HPDE6-E6E7 (cell line): ENCODE results near the gene NCOR2.
A peak's percentile ranks its signal among the peaks of the same experiment; 100 is the strongest.

ENCODE experiments used
- DNase-seq: peaks from one replicate; pipeline ENCODE4 v3.0.0; 2011; ENCODE audit warnings: missing footprints; ENCODE audit errors: extremely low spot score

NCOR2 gene

DNA sequence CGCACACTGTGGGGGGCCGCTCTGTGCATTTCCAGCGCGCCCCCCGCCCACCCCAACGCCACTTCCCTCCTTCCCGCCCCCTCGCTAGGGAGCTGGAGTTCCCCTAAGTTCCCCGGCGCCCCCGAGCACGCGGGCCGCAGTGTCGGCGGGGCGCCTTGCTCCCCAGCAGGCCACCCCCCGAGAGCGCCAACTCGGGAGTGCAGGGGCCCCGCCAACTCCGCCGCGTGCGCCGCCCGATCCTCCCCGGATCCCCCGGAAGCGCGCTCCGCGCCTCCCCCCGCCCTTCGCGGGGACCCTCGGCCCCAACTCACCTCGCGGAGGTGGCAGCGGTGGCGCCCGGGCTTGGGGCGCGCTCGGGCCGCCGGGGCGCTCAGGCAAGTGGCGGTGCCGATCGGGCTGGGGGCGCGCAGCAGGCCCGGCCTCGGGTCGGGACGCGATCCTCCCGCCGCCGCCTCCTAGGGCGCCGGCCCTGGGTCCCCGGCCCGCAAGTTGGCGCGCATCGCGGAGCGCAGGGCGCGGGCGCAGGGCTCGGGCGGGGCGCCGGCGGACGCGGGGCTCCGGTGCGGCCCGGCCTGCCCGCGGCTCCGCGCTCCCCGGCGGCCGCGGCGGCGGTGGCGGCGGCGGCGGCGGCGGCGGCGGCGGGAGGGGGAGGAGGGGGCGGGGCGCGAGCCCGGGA lies at the start of gene NCOR2:
Gene NCOR2 (minus strand): TSS at position 616 of the 676 bp plus-strand sequence. CDS start 72,361 bp downstream, outside the sequence.
- no peak for DNase-seq

DNA sequence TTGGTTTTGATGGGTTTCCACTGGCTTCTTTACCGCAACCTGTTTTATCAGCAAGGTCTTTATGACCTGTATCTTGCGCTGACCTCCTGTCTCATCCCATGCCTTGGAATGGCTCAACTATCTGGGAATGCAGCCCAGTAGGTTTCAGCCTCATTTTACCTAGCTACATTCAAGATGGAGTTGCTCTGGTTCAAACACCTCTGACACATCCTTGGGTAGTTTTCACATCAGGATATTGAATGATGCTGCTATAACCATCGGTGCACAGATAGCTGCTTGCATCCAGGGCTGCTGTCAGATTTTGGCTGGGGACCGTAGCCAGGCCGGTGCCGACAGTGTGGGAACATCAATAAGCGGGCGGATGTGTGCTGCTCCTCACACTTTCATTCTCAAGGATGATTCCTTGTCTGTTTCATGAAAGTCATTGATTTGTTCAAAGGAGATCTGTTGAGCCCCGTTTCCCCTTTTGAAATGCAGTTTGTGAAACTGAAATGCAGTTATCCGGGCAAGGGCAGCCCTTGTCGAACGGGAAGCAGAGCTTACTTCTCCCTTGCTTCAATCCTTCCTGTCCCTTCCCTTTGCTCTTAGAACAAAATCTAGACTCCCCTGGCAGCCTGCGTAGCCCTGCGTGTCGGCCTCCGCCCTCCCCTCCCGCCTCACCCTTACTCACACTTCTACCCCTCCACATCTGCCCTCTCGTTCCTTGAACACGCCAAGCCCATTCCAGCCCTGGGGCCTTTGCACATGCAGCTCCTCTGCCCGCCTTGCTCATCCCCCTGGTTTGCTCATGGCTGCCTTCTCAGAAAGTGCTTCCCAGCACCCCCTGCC lies 49.2 kb upstream of the NCOR2 start:
- no peak for DNase-seq

DNA sequence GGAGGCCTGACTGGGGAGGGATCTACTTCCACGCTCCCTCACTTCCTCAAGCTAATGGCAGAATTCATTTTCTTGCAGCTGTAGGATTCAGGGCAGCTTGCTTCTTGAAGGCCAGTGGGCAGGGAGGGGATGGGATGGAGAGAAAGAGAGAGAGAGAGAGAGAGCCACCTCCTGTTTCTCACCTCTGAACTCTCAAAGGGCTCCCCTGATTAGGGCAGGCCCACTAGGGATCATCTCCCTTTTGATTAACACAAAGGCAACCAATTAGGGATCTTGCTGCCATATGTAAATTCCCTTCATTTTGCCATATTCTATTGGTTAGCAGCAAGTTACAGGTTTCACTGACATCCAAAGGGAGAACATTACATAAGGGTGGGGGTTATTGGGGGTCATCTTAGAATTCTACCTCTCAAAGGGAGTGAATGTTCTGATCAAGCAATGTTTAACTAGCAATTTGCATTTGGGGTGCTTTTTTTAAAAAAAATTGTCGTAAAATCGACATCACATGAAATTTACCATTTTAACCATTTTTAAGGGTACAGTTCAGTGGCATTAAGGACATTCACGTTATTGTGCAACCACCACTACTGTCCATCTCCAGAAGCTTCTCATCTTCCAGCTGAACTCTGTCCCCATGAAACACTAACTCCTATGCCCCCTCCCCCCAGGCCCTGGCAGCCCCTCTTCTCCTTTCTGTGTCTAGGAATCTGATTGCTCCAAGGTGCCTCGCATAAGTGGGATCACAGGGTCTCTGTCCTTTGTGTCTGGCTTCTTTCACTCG lies 47.3 kb upstream of the NCOR2 start:
- DNase-seq, result no peak

DNA sequence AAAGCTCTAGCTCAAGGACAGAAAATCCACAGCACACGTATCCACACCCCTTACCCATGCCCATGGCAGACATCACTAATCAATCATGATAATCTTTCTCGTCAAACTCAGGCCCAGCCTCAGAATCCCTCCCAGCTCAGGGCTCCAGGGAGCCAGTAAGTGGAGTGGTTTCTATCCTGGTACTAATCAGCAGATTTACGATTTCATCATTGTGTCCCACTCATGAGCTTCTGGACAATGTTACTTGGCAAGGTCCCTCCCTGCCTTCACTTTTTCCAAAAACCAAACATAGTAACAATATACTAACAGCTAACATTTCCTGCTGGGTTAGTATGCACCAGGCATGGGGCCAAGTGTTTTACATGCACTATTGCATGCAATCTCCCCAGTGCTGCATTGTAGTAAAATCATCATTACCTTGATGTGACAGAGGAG lies 45.8 kb upstream of the NCOR2 start:
- no peak for DNase-seq

DNA sequence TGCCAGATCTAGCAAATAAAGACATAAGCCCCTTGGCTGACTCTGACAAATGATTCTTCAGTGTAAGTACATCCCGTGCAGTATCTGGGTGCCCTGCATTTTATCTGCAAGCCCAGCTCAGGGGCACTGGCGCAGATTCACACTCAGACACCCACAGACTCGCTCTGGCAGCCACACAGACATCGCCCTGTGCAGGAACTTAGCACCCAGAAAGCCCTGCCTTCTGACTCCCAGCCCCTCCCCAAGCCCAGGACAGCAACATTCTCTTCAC lies 44.9 kb upstream of the NCOR2 start:
- DNase-seq, result no peak

DNA sequence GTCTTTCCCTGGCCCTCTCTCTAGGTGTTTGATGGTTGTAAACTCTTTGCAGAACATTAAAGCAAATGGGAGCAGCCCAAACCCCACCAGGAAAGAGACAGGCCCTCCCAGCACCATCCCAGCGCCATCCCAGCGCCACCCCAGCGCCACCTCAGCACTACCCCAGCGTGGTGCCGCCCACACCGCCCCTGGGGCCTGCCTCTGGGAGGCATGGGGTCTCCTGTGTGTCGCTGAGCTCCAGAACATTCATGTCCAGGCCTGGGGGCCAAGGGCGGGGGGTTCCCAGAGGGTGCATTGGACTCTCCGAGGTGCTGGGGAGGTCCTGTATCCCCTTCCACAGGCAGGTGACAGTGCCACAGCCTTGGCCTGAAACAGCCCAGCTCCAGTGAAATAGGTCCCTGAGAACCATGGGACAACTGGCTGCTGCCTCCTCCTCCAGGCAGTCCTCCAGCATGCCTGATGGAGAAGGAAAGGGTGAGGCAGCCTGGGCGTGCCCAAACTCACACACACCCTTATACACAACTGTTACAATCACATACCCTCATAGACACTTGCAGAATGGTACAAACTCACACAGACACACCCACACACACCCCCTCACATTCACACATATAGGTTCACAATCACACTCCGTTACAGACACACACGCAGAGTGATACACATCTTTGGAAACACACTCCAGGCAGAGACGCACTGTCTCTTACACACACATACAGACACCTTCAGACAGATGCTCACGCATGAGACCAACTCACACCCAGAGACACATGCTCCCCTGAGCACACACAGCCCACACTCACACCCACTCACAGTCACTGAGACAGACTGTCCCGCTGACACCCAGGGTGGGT lies 44.4 kb upstream of the NCOR2 start:
- no peak for DNase-seq

DNA sequence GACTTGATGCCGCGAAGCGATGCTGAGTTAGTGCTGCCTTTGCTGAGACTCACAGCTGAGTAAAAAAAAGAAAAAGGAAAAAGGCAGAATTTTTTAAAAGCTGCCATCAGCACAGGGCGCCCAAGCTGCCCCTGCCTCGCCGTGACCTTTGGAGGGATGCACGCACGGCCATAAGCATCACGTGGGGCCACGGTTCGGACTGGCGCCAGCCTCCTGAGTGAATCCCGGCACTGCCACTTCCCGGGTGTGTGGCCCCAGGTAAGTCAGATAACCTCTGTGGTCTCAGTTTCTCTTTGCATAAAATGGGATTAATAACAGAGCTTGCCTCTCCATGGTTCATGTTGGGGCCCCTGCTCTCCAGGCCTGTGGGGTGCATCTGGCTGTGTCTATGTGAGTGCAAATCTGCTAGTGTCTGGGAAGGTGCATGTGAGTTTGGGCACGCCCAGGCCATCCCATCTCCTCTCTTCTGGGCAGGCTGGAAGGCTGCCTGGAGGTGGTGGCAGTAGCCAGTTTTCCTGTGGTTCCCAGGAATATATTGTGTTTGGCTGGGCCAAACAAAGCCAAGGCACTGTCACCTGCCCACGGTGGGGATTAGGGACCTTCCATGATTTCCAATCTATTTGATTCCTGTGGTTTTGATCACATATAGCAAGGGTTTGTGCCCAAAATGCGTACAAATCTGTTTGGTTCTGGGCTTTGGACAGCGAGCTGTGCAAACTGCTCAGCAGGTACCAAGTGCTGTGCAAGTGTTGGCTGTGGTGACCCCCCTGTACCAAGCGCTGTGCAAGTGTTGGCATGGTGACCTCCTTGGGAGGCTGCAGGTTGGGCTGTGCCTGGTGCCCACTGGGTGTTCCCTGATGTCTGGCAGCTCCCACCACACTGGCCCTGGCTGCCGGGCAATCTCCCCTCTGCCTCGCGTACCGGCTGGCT lies 43.5 kb upstream of the NCOR2 start:
- no peak for DNase-seq

DNA sequence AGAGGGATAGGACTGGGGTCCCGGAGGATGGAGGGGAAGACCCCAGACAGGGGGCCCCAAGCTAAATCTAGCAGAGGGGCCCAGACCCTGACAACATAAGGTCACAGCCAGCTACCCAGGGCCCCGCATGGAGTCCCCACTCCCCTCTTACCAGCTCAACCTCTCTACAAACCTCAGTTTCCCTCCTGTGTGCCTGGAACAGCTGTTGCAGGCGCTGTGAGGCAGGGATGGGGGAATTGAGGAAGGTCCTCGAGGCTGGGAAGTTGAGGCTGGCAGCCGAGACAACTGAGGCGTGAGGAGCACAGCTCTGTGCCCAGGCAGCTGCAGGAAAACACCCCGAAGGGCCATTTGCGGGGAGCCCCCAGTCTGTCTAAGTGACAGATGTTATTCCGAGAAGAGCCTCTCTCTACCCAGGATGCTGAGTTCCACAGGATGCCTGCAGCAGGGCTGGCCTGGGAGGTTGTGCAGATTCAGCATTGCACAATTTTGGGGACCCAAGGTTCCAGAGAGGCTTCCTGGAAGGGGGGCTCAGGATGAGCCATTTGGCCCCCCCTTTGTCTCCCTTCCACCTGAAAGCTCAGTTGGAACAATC lies 42.7 kb upstream of the NCOR2 start:
- DNase-seq, result no peak

DNA sequence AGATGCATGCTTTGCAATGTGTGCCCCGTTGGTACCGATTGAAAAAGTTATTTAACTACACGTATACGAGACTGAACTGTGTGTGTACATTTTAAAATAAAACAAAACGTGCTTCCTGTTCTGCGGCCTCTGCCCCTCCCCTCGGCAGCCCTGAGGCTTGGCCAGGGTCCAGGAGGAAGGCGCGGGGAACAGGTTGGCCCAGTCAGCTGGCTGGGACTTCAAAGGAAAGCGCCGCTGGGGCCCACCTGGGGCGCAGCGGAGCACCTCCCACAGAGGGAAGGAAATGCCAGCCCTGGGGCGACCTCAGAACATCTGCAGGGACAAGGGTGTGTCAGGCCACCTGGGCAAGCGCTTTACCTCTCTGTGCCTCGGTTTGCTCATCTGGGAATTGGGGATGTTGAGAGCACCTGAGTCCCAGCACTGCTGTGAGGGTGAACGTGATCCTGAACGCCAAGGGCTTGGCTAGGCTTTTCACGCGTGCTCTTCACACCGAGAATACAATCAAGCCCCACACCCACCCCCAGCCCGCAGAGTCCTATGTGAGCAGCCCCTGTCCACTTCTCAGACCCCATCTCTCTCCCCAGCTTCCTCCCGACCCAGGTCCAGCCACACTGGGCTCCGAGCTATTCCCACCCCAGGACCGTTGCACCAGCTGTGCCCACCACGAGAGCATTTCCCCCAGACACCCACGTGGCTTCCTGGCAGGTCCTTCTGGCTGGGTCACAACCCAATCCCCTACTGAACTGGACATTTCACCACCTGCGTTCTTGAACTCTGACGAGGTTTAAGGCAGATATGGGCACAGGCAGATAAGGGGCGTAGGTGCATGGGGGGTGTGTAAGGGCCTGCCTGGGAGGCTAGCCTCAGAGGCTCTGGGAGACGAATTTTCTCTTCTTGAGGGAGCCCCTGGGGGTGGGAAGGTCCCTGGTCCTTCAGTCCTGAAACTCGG lies 41.9 kb upstream of the NCOR2 start:
- DNase-seq, result peak; percentile 86

DNA sequence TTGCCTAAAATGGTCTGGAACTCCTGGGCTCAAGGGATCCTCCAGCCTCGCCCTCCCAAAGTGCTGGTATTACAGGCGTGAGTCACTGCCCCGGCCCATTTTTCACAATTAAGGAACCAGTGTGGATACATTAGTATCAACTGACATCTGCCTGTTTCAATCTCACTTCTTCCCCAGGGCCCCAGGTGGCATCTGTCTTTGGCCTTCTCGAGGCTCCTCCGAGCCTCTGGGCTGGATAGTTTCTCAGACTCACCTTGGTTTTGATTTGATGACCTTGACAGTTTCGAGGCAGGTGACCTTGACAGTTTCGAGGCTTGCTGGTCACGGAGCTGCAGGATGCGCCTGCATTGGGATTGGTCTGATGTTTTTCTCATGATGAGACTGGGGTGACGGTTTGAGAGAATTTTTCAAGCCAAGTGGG lies 41.0 kb upstream of the NCOR2 start:
- no peak for DNase-seq

DNA sequence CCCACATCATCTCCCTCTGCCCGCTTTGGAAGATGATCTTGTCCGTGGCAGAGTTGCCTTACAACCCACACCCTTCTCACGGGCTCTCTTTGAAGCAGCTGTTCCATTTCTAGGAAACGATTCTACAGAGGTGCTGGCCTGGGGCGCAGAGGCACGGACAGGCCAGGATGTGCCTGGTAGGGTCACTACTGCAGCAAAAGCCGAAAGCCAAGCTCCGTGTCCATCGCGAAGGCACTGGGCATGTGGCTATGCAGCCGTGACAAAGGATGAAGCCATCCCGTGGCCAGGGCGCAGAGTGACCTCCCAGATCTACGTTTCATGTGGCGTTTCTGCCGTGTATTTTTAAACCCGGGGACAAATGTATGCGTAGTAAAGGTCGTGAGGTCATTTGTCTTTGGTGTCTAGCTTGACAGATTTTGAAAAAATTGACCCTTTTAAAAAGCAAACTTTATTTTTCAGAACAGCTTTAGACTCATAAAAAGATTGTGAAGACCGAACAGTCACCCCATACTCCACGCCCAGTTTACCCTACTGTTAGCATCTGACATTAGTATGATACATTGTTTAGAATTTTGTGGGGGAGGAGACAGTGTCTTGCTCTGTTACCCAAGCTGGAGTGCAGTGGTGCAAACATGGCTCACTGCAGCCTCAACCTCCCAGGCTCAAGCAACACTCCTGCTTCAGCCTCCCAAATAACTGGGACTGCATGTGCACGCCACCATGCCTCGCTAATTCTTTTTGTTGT lies 40.4 kb upstream of the NCOR2 start:
- DNase-seq, result no peak

DNA sequence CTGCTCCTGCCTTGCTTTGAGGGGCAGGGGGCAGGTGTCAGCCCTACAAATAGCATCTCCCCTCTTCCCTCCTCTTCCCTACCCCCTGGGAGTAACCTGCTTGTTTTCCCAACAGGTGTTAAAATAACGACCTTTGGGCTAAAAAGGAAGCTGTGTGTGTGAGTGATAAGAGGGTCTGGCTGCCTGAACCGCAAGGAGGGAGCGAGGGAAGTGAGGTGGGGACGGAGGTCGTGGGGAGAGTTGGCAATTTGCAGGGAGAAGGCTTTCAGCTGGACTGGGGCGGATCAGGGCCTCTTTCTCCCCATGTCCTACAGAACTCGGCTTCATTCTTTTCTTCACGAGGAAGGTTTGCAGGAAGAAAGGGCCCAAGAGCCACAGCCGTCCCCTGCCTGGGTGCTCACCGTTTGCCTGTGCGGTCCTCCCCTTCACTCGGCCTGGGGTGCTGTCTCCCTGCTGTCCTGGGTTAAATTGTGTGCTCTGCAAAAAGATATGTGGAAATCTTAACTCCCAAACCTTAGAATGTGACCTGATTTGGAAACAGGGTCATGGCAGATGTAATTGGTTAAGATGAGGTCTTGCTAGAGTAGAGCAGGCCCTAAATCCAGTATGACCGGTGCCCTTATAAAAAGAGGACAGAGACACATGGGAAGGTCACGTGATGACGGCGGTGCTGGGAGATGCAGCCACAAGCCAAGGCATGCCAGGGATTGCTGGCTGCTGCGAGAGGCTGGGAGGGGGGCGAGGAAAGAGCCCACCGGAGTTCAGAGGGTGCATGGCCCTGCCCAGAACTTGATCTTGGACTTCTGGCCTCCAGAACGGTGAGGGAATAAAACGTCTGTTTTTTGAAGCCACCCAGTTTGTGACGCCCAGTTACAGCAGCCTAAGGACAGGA lies 38.7 kb upstream of the NCOR2 start:
- DNase-seq, result no peak

DNA sequence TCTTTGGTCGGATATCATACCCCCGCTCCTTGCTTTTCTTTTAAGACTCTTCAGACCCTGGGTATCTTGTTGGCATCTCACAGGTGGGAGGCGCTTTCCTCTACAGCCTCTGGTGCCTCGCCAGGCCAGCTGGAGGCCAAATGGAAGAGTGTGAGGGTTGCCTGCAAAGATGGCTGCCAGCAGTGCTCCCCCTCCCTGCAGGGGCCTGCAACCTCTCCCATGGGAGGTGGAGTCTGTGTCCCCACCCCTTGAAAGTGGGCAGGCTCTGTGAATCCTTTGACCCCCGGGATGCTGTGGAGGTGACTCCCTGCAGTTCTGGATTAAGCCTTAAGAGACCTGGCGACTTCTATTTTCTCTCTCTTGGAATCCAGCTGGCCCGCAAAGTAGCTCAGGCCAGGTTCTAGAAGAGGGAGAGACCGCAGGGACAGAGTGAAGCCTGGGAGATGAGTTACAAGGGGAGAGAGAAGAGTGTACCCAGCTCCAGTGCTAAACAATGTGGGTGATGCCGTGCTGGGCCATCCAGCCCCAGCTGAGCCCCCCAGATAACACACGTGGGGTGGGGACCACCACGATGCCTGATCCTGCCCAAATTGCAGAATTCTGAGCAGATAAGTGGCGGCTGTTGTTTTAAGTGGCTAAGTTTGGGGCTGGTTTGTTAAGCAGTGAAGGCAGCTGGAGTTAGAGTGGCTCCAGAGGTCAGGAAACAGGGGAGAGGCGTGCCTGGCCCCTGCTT lies 37.9 kb upstream of the NCOR2 start:
- DNase-seq, result no peak

DNA sequence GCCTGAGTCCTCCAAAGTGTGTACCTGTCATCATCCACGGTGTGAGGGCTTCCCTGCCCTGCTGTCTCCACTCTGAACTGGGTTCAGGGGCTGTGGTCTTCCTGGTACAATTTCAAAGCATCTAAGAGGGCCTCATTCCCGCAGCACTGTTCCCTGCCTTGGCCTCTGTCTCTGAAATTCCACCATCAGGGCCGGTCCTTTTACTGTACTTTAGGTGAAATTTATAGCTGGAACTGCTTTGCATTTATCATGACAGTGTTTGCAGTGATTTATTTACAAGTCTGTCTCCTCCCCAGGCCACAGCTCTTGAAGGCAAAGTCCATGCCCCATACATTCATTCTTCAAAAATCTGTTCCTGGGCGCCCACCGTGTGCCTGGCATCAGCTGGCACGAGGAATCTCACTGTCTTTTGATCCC lies 36.9 kb upstream of the NCOR2 start:
- DNase-seq, result no peak

DNA sequence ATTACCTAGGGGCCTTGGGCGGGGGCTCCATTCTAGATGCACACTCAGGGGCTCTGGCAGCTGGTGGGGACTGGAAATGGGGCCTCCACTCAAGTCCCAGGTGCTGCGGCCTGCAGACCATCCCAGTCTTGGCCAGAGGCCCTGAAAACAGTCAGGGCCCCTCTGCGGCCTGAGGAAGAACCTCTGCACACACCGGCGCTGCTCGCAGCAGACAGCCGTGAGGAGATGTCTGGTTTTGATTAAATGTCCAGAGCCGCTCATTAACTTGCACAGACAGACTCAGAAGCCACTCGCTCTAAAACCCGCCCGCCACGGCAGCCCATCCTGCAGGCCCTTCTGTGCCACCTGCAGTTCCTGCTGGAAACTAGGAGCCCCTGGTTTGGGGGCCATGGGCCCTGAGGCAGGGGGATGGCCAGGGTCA lies 36.4 kb upstream of the NCOR2 start:
- DNase-seq, result no peak

DNA sequence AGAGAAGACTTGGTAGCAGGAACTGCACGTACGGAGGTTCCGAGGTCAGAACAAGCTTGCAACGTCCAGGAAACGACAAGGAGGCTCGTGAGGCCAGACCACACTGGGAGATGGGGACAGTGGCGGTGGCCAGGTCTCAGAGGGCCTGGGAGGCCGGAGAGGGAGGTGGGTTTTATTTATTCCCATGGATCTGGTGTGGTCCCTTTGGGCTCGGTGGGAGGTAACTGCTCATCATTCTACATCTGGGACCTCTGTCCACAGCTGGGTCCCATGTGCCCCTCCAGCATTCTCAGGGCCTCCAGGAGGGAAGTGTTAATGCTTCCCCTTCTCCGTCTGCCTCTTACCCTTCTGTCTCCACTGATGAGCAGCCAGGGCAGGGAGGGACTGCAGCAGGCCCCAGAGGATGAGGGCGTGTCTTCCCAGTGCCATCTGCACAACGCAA lies 35.7 kb upstream of the NCOR2 start:
- no peak for DNase-seq

DNA sequence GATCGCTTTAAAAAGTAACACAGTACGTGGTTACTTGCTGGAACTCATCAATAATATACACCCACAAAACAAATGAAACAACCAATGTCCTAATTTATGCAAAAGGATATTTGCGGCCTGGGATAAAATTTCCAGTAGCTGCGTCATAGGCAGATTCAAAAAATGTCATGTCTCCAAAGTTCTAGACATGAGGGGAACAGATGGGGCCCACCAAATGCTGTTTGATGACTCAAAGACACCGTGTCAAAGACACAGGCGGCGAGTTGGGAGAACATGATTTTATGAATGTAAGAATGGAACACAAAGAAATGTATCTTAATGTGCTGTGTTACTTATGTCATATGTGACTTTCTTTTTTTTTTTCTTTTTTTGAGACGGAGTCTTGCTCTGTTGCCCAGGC lies 34.3 kb upstream of the NCOR2 start:
- DNase-seq, result no peak
